Bronchial epithelial cell (primary cell): ENCODE data around the gene DENND1A. TPM values are rescaled to one million over a fixed set of nuclear protein-coding genes. Genes with fewer than 3 reads are reported as not detected.
A peak's percentile ranks its signal among the peaks of the same experiment; 100 is the strongest.

ENCODE experiments used
- DNase-seq: peaks from one replicate; pipeline ENCODE4 v3.0.0-alpha.2; 2010; ENCODE audit warnings: low read depth
- FAIRE-seq: peaks from 2 replicates; lab custom pipeline; 2011; peaks lifted over from hg19 to GRCh38; lab: Jason Lieb, UNC
- H3K27me3 ChIP-seq: 2 replicates; pipeline ENCODE4 v1.5.1; 2011; ENCODE audit warnings: low read length; ENCODE audit not compliant: control insufficient read depth, insufficient read depth
- H3K36me3 ChIP-seq: 2 replicates; pipeline ENCODE4 v1.5.1; 2011; ENCODE audit warnings: low read length; ENCODE audit not compliant: control insufficient read depth, insufficient read depth
- H3K4me3 ChIP-seq: 2 replicates; pipeline ENCODE4 v1.5.1; 2011; ENCODE audit warnings: mild to moderate bottlenecking, low read depth, low read length, control low read depth
- total RNA-seq: library from RNA; depleted of rRNA; stranded (reverse); fragments of >200 nt; gene quantifications from 2 replicates; pipeline ENCODE4 v1.2.1, GENCODE V29; 2014
- TF ChIP-seq, protein P1 (sequence below): IDR thresholded peaks from 2 replicates; pipeline ENCODE4 v1.5.1; 2011; ENCODE audit warnings: mild to moderate bottlenecking, moderate library complexity, low read length, control low read depth, inconsistent platforms; ENCODE audit not compliant: insufficient read depth, severe bottlenecking

Gene DENND1A
- total RNA-seq, 1 donor from 2014 or later, result 6.1 TPM

DNA sequence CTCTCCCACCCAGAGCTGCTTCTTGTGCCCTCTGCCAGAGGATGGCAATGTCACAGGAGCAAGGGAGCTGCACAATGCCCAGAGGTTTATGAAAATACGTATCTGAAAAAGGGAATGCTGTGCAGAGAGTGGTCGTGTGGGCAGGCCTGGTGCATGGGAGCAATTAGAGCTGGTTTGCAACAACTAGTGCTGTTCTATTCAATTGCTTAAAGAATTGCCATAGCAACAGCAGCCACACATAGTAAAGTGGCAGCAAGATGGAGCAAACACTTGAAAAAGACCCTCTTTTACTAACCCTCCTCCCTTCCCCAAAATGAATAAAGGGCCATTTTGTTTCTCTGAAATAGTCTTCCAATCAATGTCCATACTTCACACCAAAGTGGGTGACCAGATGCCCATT lies 407.7 kb downstream of the DENND1A start:
- no peaks in the 10 kb centered on the region for H3K27me3 ChIP-seq
- DNase-seq, result no peak
- TF ChIP-seq, protein P1, sequence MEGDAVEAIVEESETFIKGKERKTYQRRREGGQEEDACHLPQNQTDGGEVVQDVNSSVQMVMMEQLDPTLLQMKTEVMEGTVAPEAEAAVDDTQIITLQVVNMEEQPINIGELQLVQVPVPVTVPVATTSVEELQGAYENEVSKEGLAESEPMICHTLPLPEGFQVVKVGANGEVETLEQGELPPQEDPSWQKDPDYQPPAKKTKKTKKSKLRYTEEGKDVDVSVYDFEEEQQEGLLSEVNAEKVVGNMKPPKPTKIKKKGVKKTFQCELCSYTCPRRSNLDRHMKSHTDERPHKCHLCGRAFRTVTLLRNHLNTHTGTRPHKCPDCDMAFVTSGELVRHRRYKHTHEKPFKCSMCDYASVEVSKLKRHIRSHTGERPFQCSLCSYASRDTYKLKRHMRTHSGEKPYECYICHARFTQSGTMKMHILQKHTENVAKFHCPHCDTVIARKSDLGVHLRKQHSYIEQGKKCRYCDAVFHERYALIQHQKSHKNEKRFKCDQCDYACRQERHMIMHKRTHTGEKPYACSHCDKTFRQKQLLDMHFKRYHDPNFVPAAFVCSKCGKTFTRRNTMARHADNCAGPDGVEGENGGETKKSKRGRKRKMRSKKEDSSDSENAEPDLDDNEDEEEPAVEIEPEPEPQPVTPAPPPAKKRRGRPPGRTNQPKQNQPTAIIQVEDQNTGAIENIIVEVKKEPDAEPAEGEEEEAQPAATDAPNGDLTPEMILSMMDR, result no peak
- H3K4me3 ChIP-seq, result no peak overlapping the region
- no peak for FAIRE-seq
- no peaks in the 10 kb centered on the region for H3K36me3 ChIP-seq

DNA sequence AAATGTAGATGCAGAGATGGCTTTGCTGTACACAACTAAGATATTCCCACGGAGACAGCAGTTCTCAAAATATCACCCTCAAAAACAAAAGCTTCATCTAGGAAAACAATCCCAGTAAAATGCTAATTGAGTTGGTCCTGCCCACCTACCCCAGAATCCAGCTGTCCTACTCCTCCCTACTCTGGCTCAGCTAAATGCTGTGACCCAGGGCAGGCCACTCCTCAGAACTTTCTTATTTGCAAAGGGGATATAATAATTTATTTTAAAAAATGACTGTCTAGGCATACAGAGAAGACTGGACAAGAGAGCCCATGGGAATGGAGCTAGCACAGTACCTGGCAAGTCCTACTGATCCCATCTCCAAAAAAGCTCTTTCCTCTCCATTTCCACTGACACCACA lies 411.6 kb downstream of the DENND1A start:
- FAIRE-seq (no peak), DNase-seq (no peak)
- no peaks in the 10 kb centered on the region for H3K27me3 ChIP-seq
- no peak overlapping the region for H3K4me3 ChIP-seq
- H3K36me3 ChIP-seq, result no peaks in the 10 kb centered on the region
- TF ChIP-seq, protein P1, result no peak

DNA sequence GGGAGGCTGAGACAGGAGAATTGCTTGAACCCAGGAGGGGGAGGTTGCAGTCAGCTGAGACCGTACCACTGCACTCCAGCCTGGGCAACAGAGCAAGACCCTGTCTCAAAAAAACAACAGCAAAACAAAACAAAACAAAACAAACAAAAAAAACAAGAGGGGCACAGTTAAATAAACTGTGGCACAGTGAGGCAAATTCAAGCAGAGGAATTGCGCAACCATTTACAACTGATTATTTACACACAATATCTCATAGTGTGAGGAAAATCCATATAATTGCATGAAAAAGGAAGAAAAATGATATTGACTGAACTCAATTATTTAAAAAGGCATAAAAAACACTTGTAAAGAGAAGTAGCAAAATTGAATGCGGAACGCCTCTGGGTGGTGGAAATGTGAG lies 412.4 kb downstream of the DENND1A start:
- no peaks in the 10 kb centered on the region for H3K36me3 ChIP-seq
- FAIRE-seq, result no peak
- DNase-seq, result no peak
- H3K4me3 ChIP-seq, result no peak overlapping the region
- no peaks in the 10 kb centered on the region for H3K27me3 ChIP-seq
- TF ChIP-seq, protein P1, result no peak

DNA sequence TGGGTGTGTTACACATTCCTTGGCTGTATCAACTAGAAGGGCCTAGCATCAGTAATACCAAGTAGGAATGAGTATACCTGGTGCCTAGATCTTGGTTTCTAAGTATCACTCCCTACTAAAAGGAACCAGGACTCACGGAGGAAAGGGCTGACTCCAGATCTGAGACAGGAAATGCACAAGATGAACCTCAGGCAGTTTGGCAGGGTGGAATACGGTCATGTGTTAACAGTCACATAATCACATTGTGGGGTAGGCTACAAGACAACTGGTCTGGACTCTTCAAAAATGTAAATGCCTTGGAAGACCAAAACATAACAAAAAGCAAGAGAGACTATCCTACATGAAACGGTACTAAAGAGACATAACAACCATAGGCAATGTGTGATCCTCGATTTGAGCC lies 415.2 kb downstream of the DENND1A start:
- no peaks in the 10 kb centered on the region for H3K27me3 ChIP-seq
- DNase-seq, result no peak
- no peak overlapping the region for H3K4me3 ChIP-seq
- peak; percentile 40 for FAIRE-seq
- no peaks in the 10 kb centered on the region for H3K36me3 ChIP-seq
- TF ChIP-seq, protein P1, result no peak

DNA sequence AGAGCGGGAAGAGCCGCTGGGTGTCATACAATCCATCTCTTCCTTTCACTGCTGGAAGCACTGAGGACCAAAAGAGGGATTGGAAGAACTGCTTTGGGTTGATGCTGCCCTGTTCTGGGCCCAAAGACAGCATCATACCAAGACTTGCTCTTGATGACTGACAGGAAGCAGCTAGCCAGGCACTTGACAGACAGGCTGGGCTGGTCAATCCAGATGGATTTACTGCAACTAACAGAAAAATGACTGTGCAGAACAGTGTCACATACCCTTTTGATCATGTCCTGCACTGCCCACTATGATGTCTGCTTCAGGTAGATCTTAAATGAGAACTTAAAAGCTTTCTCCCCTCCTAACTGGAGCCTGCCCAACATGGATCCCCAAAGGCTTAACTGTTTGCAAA lies 416.4 kb downstream of the DENND1A start:
- TF ChIP-seq, protein P1, result no peak
- no peak for FAIRE-seq
- H3K27me3 ChIP-seq, result no peaks in the 10 kb centered on the region
- DNase-seq, result peak; percentile 12
- no peaks in the 10 kb centered on the region for H3K36me3 ChIP-seq
- no peak overlapping the region for H3K4me3 ChIP-seq

DNA sequence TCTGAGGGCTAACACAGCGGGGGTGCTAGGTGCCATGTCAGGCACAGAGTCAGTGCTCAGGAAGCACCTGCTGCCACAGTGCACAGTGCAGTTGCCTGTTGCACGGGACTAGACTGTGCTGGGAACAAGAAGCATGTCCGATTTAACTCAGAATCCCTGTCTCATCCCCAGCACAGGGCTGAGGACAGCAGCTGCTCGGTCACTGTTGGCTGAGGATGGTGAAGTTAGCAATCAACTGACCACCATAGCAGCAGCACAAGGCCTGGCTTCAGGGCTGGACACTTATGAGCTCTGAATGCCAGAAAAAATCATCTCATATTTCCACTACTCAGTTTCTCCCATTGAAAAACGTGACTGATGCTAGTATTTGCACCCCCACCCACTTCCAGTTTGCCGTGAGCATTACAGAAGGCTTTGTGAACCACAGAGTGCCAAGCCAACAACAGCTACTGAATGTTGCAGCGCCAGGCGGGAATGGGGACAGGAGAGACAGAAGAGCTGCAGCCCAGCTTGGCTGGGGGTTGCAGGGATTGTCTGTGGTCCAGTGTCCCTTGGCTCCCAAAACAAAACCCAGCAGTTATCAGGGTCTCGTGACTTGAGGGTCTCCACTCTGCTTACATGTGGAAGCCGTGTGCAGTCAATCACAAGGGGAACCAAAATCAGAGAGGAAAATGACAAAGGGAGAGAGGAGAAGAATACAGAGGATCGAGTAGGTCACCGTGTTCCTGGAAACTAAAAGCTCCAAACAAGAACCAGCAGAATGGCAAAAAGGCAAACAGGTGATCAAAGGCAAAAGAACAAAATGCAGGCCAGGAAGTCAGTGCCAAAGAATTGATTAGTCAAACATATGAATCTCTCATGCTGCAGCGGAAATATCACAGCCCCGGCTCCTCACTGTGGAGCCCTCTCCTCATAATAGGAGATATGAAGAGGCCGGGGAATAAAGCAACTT lies 418.3 kb downstream of the DENND1A start:
- H3K27me3 ChIP-seq, result no peaks in the 10 kb centered on the region
- FAIRE-seq (peak; percentile 66), DNase-seq (no peak)
- H3K36me3 ChIP-seq, result no peaks in the 10 kb centered on the region
- TF ChIP-seq, protein P1, result no peak
- no peak overlapping the region for H3K4me3 ChIP-seq
